DMS153 (cell line): ENCODE measurements around the gene FOXD3.

Source experiments
- DNase-seq: peaks from one replicate; lab custom pipeline; 2025; lab: John Stamatoyannopoulos, UW

The FOXD3 gene

DNA sequence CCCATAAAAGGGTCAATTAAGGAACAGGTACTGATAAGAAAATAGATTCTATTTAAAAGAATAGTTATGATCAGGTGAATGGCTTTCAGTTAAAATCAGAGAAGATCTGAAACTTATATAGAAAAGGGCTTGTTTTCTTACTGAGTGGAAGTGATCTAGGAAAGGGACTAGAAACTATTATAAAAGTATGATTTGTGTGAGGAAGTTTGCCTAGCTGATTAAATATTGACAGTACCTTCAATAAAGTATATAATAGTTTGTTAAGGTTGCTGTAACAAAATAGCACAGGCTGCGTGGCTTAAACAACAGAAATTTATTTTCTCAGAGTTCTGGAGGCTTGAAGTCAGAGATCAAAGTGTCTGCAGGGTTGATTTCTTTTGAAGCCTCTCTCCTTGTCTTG is 39.7 kb downstream of the FOXD3 start:
- DNase-seq: no peak

DNA sequence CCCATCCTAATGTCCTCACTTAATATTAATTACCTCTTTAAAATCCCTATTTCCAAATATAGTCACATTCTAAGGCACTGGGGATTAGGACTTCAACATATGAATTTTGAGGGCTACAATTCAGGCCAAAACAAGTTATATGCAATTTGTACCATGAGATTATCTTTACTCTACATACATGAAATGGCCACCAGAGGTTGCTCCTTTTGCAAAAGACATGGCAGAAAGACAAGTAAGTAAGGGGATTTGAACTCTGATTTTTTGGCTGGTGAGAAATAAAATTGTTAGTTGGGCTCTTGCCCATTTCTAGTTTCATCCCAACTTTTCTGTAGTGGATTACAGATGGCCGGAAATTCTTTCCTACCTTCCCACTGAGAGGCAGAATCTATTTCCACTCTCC is 40.2 kb downstream of the FOXD3 start:
- DNase-seq: no peak

DNA sequence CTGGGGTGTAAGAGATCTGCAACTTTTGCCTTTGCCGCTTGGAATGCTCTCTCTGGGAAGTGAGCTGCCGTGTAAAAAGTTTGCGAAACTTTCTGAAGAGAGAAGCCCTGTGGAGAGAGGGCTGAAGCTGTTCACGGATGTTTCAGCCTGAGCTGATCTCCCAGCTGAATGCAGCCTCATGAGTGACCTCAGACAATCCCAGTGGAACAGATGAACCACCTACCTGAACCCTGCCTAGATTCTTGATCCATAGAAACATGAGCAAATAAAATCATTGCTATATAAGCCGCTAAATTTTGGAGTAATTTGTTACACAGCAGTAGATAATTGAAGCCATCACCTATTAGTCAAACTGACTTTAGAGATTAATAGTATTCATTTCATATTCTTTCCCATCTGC is 40.6 kb downstream of the FOXD3 start:
- DNase-seq: no peak

- DNase-seq: no peak
Measured at GRCh38 chr1:63366908-63367214, 44.5 kb downstream of the FOXD3 start.

DNA sequence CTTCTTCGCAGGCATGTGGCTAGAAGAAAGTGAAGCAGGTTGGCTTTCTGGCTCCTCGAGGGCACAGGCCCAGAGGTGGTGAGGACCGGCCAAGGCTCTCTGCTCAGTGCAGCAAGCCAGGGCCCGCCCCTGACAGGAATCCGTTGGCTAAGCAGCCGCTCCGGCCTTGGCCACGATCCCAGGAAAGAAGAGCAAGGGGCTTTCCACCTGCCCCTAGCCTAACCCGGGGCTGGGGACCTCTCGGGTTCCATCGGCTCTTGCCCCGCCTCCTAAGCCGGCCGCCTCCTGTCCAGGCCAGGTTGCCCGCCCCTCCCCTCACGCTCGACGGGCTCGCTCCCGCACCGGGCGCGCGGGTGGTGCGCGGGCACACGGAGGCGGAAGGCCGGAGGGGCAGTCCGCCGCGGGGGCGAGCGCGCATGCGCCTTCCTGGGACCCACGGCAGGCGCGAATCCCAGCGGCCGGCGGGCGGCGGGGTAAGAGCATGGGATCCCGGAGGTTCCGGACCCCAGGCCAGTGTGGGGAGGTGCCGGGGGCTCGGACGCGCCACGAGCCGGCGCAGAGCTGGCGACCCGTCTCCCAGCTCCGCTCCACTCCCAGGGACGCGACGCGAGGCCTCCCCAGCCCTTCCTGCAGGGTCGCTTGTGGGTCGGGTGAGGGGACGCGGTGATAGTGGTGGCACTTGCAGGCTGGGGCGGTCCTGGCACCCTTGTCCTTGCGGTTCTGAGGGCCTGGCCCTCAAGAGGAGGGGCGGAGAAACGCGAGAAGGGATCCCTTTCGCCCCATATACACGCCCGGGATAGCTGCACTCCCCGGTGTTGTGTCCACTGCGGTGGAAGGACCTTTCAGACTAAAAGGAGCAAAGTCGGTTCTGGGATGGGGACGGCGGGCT is 45.1 kb downstream of the FOXD3 start, which contains the start of gene ALG6:
TSS of gene ALG6 (plus strand) at position 413 of the 889 bp plus-strand sequence. CDS start 3,351 bp downstream, outside the sequence.
- peak; percentile 90 for DNase-seq

DNA sequence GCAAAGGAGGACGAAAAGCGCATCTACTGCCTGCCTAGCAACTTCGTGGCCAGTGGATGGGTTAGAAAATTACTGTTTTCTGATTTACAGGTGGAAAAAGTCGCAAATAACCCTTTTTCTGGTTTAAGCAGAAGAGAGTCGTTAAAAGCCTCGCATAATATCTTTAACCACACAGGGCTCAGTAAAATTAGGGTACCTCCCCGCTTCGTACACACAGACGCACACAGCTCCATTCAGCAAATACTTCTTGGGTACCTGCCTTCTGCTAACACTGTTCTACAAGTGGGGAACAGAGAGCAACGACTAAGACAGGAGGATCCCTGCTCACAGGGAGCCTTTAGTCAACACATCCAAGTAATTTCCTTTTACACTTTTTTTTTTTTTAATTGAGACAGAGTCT is 45.8 kb downstream of the FOXD3 start:
- no peak for DNase-seq
